ENCODE data around the gene MIEF2.
"Not testable (repeated sequence)": the region's sequence is repeated elsewhere in the genome, so short reads cannot be mapped to it uniquely, and the experiment has no call there.

The MIEF2 gene

DNA sequence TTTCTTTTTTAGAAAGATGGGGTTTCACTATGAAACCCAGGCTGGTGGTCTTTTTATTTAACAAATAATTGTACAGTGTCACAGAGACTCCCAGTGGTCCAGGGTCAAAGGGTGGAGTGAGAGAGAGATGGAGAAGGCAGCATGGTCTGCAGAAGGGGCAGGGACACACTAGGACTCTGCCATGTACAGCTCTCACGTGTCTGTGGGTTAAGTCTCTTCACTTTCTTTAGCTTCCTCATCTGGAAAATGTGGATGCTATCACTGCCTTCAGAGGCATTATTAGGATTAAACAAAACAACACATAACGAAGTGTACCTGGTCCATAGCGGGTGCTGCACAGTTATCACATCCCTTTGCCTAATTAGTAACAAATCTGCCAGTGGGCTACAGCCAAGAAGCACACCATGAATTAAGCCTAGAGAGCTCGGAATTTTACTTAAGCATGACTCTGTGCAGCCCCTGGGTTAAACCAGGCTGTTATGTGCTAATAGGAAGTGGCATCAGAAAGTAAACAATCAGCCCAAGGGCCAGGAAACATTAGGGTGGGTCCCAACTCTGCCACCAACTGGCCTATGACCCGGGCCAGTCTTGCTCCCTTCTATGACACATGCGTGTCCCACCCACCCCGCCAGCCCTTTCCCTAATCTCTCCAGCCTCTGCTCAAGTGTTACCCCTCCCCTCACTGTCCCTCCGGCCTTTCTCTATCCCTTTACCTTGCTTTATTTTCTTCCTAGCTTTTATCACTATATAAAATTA is 40.4 kb downstream of the MIEF2 start:
- no peak for DNase-seq

GRCh38 chr17:18303206-18303605 is 42.7 kb downstream of the MIEF2 start:
- not testable (repeated sequence) for DNase-seq

GRCh38 chr17:18309202-18309601 is 48.7 kb downstream of the MIEF2 start:
- no peak for DNase-seq

DNA sequence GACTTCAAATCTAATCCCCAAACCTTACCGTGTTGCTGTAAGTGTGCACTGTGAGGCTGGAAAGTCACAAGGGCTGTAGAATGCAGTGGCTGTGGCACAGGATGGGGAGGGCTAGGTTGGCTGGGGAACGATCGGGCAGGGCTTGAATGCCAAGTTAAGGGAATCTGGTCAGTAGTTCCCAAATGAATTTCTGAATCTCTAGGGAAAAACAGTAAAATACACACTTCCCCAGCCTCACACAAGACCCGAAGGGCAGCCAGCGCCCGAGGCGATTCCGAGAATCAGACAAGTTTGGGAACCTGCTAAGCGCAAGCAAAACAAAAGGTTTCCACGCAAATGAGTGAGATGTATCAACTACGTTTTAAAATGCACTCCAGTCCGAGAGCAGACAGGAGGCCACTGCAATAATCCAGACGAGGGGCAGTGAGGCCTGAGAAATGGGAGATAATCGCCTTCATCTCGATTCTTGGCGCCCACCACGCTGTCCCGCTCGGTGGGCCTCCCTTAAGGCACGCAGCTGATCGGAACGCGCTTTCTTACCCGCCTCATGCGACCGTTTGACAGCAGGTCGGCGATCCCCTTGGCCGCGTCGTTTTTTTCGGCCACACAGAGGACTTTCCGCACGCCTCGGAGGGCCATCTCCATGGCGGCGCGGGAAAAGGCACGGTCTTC is 53.7 kb downstream of the MIEF2 start:
- DNase-seq: peak; percentile 30

DNA sequence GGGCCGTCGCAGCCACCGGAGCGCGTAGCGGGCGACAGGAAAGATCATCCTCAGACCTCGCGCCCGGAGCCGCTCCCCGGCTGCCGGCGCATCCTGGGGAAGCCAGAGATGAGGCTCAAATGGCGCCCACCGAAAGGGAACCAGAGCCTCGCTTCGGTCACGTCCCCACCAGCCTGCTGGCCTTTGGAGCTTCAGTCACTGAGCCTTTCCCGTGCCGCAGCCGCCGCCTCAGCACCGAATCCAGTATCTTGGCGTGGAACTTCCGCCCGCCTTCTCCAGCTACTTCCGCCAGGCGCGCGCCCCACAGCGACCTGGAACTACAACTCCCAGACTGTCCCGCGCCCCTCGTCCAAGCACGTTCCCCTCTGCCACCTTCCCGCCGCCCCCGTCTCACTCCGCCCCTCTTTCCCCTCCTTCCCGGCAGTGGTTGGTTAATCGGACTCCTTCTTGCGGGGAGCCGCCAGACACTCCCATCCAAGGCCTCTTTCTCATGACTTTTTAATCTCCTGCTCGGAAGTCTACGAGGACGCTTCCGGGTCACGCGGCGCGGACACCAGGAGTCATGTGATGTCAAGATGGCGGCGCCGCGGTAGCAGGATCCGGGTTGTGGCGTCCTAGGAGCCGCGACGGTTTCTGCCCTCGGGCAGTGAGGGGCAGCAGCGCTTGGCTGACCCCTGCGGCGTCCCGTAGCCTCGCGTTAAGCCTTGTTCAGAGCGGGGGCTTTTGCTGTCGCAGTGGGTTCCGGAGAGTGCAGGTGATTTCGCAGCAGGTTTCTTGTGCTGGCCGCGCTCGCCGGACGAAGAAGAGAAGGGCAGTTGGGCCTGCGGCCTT is 54.5 kb downstream of the MIEF2 start, which contains the start of the genes SMCR8 and TOP3A:
Gene SMCR8, plus strand, starts transcription at position 563 of the 831 bp plus-strand sequence. CDS start 497 bp downstream, outside the sequence.
Gene TOP3A, minus strand, starts transcription at position 264 of the 831 bp plus-strand sequence. Its CDS starts 216 bp downstream, at position 48.
- peak; percentile 96 for DNase-seq

DNA sequence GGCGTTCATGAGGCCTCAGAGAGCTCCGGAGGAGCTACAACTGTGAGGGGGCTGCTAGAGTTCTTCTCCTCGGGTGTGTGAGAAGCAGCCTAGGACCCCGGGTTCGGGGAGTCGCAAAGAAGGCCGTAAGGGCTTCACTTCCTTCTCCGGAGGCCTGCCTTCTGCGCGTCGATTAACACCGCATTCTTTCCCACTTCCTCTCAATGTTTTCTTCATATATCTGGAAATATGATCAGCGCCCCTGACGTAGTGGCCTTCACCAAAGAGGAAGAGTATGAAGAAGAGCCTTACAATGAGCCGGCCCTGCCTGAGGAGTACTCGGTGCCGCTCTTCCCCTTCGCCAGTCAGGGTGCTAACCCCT is 55.1 kb downstream of the MIEF2 start:
- DNase-seq: no peak

GRCh38 chr17:18315961-18316360 is 55.5 kb downstream of the MIEF2 start:
- no peak for DNase-seq
